ENCODE results near the gene VSIG2.

The VSIG2 gene

GRCh38 chr11:124747406-124748099 lies 4.5 kb downstream of the VSIG2 start:
- no peak for DNase-seq

GRCh38 chr11:124746621-124747243 lies 5.3 kb downstream of the VSIG2 start:
- DNase-seq, result peak; percentile 66 to 83 (median 74)

GRCh38 chr11:124745835-124746620 lies 6.0 kb downstream of the VSIG2 start:
- DNase-seq, result no peak

- no peak for DNase-seq
These were observed 6.7 kb downstream of the VSIG2 start for GRCh38 chr11:124745270-124745834.

- no peak for DNase-seq
These were observed 9.0 kb downstream of the VSIG2 start for GRCh38 chr11:124743050-124743449.

- DNase-seq, result peak in 1 of 3 donors; percentile 56
These were observed 9.5 kb downstream of the VSIG2 start for GRCh38 chr11:124742555-124742954.

GRCh38 chr11:124740277-124740882 lies 11.7 kb downstream of the VSIG2 start:
- DNase-seq, result peak; percentile 68 to 76 (median 71)

- peak; percentile 88 to 94 (median 88) for DNase-seq
These were observed 12.4 kb downstream of the VSIG2 start, which contains the start of gene NRGN for GRCh38 chr11:124739479-124740276. TSS of gene NRGN (plus strand) at chr11:124739942. CDS start at chr11:124740085, 143 bp downstream.

GRCh38 chr11:124738713-124739478 lies 13.2 kb downstream of the VSIG2 start:
- no peak for DNase-seq

GRCh38 chr11:124737638-124738305 lies 14.3 kb downstream of the VSIG2 start:
- no peak for DNase-seq

GRCh38 chr11:124736736-124737135 lies 15.3 kb downstream of the VSIG2 start:
- DNase-seq, result peak; percentile 56 to 65 (median 61)

- DNase-seq, result peak in 2 of 3 donors; percentile 38 to 44
These were observed 19.8 kb downstream of the VSIG2 start for GRCh38 chr11:124732230-124732629.

GRCh38 chr11:124729571-124729970 lies 22.5 kb downstream of the VSIG2 start:
- no peak for DNase-seq

GRCh38 chr11:124728134-124728533 lies 23.9 kb downstream of the VSIG2 start:
- DNase-seq, result no peak

- DNase-seq, result no peak
These were observed 24.6 kb downstream of the VSIG2 start for GRCh38 chr11:124727474-124727873.

GRCh38 chr11:124725719-124726105 lies 26.3 kb downstream of the VSIG2 start:
- peak in 2 of 3 donors; percentile 51 to 66 for DNase-seq

- no peak for DNase-seq
These were observed 26.9 kb downstream of the VSIG2 start for GRCh38 chr11:124724979-124725718.

GRCh38 chr11:124722176-124722575 lies 29.9 kb downstream of the VSIG2 start:
- DNase-seq, result no peak

- DNase-seq, result no peak
These were observed 32.5 kb downstream of the VSIG2 start for GRCh38 chr11:124719534-124719933.

GRCh38 chr11:124718801-124719200 lies 33.3 kb downstream of the VSIG2 start:
- no peak for DNase-seq
